Stimulated activated naive CD8-positive, alpha-beta T cell treated with anti-CD3 and anti-CD28 coated beads, Interleukin-15, Interleukin-2, amounts not matched to agents 100 U/mL and 50 U/mL, for 24 hours (primary cell): Measurements from ENCODE around the gene TSHR.

Experiments used
- ATAC-seq: fragments of 150-1000 bp; cut with Tn5 transposase; one replicate; pipeline ENCODE4 v1.10.0; 2021
- DNase-seq: peaks from one replicate; pipeline ENCODE4 v3.0.0; 2021

The TSHR gene

GRCh38 chr14:81137316-81137715 lies 181.9 kb downstream of the TSHR start:
- no peak for ATAC-seq
- DNase-seq: no peak

- DNase-seq: no peak
- ATAC-seq: no peak
Measured at GRCh38 chr14:81138429-81138828, 183.0 kb downstream of the TSHR start.

DNA sequence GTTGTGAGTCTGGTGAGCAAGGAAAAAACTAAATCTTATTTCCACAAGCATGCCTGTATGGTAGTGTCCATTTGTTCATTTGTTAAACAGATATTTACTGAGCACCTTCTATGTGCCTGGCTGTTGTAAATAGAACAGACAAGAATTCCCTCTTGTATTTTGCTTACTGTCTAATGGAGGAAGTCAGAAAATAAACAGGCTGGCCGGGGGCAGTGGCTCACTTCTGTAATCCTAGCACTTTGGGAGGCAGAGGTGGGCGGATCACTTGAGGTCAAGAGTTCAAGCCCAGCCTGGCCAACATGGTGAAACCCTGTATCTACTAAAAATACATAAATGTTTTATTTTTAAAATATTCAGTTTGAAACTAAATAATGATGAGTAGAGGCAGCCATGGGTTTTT lies 186.0 kb downstream of the TSHR start:
- ATAC-seq (no peak), DNase-seq (no peak)

GRCh38 chr14:81143793-81144192 lies 188.4 kb downstream of the TSHR start:
- no peak for ATAC-seq

DNA sequence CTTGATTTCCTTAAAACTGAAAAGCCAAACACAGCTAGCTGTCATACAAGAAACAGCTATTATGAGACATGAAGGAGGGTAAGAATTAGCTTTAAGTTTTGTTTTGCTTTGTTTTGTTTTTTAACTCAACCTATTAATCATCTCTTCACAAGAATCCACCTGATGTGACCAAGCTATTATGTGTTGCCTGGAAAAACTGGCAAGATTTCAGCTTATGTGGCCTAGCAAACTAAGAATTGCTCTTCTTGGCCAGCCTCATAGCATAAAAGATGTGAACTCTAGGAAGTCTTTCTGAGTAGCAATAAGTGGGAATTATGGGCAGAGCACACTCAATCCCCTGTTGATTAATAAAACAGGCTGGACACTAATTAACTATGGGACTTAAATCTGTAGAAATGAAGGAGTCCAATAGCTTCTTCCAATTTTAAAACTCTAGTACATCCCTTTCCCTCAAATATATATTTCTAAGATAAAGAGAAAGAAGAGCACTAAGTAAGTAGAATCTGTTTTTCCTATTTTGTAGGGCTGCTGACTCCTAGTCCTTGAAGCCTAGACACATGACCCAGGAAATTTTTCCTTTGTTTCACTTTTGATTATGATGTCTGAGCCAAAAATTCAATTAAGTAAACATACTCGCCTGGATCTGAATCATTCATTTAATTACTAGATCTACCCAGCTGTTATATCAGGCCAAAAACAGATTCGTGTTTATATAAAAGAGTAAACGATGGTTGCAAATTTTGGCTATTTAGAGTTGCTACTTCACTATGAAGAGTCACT lies 189.6 kb downstream of the TSHR start:
- DNase-seq: no peak
- ATAC-seq: no peak

More at GRCh38 chr14:81143793-81144192, 188.4 kb downstream of the TSHR start:
- no peak for DNase-seq

GRCh38 chr14:81147140-81147897 lies 191.9 kb downstream of the TSHR start:
- no peak for ATAC-seq

GRCh38 chr14:81148635-81149034 lies 193.2 kb downstream of the TSHR start:
- no peak for DNase-seq
- ATAC-seq: no peak

More at GRCh38 chr14:81147140-81147897, 191.9 kb downstream of the TSHR start:
- DNase-seq: no peak

- peak; percentile 95 for ATAC-seq
- no peak for DNase-seq
Measured at GRCh38 chr14:81153187-81153586, 197.8 kb downstream of the TSHR start.

GRCh38 chr14:81157431-81157830 lies 202.0 kb downstream of the TSHR start:
- ATAC-seq (no peak), DNase-seq (no peak)

DNA sequence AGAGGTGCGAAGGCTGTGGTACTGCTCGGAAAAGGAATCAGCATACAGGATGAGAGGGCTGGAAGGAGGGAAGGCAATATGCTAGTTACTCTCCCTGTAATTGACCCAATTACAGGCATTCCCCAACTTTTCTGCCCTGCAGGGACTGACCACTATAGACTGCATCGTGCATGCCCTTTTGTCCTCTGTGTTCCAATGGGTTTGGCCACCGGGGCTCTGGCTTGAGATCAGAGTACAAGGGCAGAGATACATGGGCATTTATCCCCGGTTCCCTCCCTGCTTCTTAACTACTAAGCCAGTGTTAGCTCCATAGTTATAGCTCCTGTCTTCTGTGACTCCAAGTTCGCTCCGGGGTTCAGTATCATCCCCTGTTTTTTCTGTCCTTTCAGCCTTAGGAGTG lies 205.7 kb downstream of the TSHR start:
- ATAC-seq: no peak
- DNase-seq: no peak

DNA sequence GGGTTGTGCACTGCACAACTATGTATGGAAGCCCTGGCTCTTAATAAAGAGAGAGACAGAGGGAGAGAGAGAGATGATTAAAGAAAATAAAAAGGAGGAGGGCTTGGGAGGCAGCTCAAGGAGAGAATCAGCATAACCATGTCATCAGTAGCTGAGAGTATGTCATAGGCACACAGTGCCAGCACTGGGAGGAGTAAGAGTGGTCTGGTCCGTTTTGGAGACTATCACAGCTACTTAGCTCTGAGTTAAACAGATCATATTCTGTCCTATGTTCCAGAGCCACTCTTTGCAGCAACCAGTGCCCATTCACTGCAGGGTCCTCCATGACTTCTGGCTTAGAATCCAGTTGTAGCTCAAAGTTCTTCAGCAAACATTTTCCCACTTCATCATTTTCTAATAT lies 206.3 kb downstream of the TSHR start:
- ATAC-seq: no peak
- DNase-seq: no peak

GRCh38 chr14:81162941-81163340 lies 207.5 kb downstream of the TSHR start:
- no peak for DNase-seq

DNA sequence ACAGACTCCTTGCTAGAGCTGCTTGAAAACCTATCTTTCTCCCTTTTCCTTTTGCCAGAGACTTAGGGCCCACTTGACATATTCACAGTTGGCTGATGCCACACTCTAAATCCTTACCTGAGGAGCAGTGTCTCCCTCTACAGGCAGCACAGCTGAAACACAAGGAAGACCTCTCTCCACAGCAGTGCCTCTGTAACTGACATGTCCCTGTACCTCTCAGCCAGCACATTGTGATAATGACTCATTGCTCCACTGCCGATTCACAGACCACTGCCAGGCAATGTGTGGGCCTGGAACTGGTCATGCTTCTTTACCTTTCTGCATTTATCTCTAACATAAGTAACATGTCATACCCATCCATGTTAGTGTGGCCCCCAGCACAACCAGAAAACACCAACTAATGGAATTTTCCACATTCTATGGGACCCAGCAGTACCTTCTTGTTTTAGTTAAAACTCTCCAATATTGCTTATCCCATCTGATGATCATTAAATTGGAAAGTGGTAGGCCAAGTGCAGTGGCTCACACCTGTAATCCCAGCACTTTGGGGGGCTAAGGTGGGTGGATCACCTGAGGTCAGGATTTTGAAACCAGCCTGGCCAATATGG lies 208.8 kb downstream of the TSHR start:
- DNase-seq: peak; percentile 67
- peak; percentile 99 for ATAC-seq

More at GRCh38 chr14:81162941-81163340, 207.5 kb downstream of the TSHR start:
- ATAC-seq: no peak

- ATAC-seq: no peak
Measured at GRCh38 chr14:81165188-81165587, 209.8 kb downstream of the TSHR start.

DNA sequence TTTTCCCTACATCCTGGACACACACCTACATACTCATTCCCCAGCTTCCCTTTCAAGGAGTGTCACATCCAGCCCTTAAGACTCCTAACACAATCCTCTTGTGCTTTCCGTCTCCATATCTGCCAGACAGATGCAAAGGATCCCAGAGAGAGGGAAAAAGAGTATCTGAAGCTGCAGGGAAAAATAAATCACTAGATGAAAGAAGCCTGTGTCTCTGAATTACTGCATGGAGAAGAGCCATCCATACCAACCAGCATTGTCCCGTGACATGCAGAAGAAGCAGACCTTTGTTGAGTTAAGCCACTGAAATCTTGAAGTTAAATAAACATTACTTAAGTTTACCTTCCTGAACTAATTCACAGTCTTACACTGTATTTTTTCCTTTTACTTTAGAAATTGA lies 210.7 kb downstream of the TSHR start:
- no peak for DNase-seq
- no peak for ATAC-seq

More at GRCh38 chr14:81165188-81165587, 209.8 kb downstream of the TSHR start:
- no peak for DNase-seq

GRCh38 chr14:81169267-81169666 lies 213.8 kb downstream of the TSHR start:
- ATAC-seq (no peak), DNase-seq (no peak)

GRCh38 chr14:81169711-81170103 lies 214.3 kb downstream of the TSHR start:
- ATAC-seq (peak; percentile 26), DNase-seq (no peak)

DNA sequence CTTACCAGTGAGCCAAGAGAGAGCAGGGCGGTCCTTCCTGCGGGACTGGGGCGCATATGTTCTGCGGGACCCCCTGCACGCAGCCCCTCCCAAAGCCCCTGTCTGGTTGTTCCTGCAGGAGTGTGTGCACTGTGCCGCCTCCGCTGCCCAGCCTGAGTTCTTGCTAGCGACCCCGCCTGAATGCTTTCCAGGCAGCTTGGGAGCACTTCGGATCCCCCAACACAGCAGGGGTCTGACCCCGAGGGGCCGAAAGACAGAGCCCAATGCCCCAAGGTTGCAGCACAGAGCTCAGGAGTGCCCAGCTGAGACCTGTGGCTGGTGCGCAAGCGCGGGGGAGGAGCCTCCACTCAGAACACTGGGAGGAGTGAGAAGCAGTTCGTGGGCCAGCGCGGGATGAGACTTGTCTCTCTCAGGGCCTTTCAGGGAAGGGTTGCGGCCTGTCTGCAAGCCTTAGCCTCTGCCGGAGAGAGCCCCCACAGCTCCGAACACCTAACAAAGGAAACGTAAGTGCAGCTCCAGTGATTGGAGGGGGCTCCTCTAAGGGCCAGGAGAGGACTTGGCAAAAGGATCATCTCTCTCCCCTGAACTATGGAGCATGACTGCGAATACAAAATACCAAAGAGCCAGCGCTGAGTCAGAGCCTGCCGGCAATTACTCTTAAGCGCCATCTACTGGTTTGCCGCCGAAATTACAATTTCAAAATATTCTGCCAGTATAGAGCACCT lies 214.8 kb downstream of the TSHR start:
- DNase-seq (peak; percentile 88), ATAC-seq (peak; percentile 99)

DNA sequence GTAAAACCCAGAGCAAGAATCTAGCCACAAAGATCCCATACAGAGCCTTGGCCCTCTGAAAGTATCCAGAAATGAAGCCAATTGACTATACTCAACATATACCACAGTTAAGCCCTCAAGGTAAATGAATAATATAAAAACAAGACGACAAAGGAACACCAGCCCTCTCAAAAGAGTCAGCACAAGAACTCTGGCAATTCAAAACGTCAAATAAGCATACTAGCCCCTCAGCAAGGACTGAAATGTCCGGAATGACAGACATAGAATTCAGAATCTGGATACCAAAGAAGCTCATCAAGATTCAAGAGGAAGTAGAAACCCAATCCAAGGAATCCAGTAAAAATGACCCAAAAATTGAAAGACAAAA lies 215.4 kb downstream of the TSHR start:
- ATAC-seq: no peak

DNA sequence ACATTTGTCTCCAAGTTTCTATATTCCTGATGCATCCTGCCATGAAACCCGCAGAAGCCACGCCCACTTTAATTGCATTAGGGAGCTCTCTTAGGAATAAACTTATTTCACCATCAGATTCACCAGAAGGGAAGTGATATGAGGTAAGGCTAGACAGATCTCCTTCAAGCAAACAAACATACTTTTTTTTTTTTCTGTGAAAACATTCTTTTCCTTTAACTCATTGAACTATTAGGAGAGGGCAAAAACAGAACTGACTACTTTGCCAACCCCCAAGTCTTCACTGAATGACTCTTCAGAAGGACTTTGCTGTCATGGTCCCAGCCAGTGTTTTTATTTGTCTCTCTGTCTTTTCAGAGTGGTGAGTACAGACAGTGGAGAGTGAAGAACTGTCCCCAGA lies 216.9 kb downstream of the TSHR start:
- DNase-seq: no peak
- ATAC-seq: no peak

More for the DNA sequence above, 215.4 kb downstream of the TSHR start:
- DNase-seq: no peak

- no peak for ATAC-seq
- no peak for DNase-seq
Measured at GRCh38 chr14:81172881-81173280, 217.5 kb downstream of the TSHR start.

- ATAC-seq: no peak
- DNase-seq: no peak
Measured at GRCh38 chr14:81176241-81176640, 220.8 kb downstream of the TSHR start.
